DMS53 treated with DMSO at 0.1 percent for 48 hours (cell line): ENCODE data around the gene CA9.
A peak's percentile ranks its signal among the peaks of the same experiment; 100 is the strongest.
"Not testable (repeated sequence)": the region's sequence is repeated elsewhere in the genome, so short reads cannot be mapped to it uniquely, and the experiment has no call there.

ENCODE experiments used
- DNase-seq: peaks from one replicate; lab custom pipeline; 2025; ENCODE audit not compliant: unreplicated experiment; lab: John Stamatoyannopoulos, UW

CA9 gene

GRCh38 chr9:35673132-35674024 is at the start of gene CA9:
Gene CA9, plus strand, starts transcription at chr9:35673928. Its CDS starts 32 bp downstream, at chr9:35673960.
- peak; percentile 13 for DNase-seq

- DNase-seq, result no peak
Measured at GRCh38 chr9:35627575-35627974, 46.2 kb upstream of the CA9 start.

GRCh38 chr9:35628389-35628991 is 45.2 kb upstream of the CA9 start:
- DNase-seq, result no peak

DNA sequence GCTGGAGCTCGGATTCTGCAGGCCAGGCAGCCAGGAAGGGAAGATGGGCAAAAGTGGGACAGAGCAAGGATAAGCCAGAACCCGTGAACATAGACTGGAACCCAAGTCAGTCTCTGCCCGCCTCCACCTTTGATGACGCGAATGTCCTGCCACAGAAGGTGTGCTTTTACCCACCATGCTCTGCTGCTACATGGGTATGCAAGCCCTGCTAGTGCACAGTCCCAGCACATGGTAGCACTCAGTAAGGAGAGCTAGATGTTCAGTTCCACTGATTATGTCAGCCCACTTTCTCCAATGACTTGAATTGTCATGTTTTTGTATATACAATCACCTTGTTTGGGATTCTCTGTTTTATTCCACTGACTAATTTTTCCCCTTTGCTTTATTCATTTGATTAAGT is 44.1 kb upstream of the CA9 start:
- no peak for DNase-seq

DNA sequence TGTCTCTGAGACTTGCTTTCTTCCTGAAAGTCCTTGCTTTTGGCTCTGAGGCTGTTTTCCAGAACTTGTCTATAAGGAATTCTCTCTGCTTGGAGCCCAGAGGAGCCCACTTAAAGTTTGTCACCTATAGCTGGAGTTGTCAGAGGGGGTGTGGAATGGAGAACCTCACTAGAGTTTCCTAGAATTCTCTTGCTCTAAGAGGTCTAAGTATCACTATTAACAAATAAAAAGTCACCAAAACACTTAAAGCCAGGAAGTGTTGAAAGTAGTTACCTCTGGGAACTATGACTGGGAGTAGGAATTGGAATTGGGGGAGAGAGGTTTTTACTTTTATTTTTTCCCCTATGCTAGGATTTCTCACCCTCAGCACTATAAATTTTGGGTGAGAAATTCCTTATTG is 38.0 kb upstream of the CA9 start:
- no peak for DNase-seq

DNA sequence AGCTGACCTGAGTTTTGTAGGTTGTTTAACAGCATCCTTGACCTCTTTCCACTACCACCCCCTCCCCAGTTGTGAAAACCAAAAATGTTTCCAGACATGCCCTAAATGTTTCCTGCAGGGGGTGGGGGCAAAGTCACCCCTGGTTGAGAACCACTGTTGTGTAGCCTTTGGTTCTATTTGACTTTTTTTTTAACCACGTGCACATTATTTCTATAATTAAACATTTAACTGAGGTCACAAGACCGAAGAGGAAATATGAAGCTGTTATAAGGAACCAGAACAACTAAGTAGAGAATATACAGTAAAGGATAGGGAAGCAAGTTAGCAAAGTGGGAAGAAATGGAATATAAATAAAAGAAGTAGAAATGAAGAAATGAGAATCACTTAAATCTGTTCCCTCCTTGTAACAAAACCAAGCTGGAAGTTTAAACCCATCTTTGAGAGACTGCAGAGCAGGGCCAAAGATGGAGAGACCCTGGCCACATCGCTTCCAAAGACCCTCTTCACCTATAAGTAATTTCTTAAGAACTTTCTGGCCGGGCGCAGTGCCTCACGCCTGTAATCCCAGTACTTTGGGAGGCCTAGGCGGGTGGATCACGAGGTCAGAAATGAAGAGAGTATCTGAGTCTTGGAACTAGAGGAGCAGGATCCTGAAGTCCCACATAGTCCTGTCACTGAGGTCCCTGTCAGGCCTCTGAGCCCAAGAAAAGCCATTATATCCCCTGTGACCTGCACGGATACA is 37.4 kb upstream of the CA9 start:
- no peak for DNase-seq

DNA sequence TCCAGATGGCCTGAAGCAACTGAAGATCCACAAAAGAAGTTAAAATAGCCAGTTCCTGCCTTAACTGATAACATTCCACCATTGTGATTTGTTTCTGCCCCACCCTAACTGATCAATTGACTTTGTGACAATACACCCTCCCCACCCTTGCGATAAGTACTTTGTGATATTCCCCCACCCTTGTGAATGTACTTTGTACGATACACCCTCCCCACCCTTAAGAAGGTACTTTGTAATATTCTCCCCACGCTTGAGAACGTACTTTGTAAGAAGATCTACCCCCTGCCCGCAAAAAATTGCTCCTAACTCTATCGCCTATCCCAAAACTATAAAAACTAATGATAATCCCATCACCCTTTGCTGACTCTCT is 36.9 kb upstream of the CA9 start:
- DNase-seq, result not testable (repeated sequence)

- not testable (repeated sequence) for DNase-seq
Measured at GRCh38 chr9:35637427-35637955, 36.2 kb upstream of the CA9 start.

DNA sequence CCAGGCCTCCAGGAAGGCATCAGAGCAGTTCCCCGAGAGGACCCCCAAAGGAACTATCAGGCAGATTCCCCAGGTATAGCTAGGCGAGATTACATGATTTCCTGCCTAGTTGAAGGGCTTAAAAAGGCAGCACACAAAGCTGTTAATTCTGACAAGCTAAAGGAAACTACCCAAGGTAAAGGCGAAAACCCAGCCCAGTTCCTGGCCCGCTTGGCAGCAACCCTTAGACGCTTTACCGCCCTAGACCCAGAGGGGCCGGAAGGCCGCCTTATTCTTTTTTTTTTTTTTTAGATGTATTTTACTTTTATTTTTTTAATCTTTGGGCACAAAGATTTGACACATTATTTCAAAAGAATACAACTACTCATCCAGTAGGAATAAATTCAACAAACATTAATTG is 35.0 kb upstream of the CA9 start:
- DNase-seq, result not testable (repeated sequence)

DNA sequence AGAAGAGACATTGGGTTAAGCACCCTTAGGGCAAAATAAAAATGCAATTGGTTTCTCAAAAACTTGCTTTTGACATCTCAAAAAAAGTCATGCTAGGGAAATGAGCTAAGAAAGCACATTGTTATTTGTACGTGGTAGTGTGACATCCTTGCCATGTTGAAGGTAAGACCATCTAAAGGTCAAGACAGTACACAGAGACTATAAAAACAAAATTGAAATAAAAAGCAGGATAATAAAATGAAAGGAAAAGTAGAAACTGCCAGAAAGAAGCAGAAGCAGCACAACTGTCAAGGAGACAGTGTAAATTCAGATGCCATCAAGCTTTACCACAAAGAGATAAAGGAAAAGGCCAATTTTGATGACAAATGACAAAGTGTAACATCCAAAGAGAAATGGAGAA is 34.5 kb upstream of the CA9 start:
- DNase-seq, result not testable (repeated sequence)

GRCh38 chr9:35639631-35640030 is 34.1 kb upstream of the CA9 start:
- DNase-seq, result no peak

DNA sequence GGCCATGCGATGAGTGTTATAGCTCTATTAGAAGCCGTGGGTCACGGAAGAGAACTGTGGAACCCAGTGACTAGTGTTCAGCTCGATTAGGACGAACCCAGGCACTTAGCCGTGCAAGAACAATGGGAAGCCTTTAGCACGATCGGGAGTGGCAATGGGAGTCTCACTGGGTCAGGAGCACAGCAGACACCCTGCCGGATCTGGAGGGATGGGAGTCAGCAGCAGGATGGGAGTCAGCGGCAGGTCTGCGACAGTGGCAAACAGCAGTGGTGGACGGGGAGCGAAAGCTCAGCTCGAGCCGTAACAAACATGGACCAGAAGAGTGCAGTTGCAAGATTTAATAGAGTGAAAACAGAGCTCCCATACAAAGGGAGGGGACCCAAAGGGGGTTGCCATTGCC is 33.3 kb upstream of the CA9 start:
- DNase-seq, result not testable (repeated sequence)

GRCh38 chr9:35641478-35641877 is 32.2 kb upstream of the CA9 start:
- DNase-seq, result not testable (repeated sequence)

- DNase-seq, result no peak
Measured at GRCh38 chr9:35643046-35643445, 30.7 kb upstream of the CA9 start.

DNA sequence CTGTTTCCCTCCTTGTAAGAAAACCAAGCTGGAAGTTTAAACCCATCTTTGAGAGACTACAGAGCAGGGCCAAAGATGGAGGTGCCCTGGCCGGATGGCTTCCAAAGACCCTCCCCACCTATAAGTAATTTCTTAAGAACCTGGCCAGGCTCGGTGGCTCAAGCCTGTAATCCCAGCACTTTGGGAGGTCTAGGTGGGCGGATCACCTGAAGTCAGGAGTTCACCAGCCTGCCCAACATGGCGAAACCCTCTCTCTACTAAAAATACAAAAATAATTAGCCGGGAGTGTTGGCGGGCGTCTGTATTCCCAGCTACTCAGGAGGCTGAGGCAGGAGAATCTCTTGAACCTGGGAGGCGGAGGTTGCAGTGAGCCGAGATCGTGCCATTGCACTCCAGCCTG is 28.0 kb upstream of the CA9 start:
- not testable (repeated sequence) for DNase-seq

DNA sequence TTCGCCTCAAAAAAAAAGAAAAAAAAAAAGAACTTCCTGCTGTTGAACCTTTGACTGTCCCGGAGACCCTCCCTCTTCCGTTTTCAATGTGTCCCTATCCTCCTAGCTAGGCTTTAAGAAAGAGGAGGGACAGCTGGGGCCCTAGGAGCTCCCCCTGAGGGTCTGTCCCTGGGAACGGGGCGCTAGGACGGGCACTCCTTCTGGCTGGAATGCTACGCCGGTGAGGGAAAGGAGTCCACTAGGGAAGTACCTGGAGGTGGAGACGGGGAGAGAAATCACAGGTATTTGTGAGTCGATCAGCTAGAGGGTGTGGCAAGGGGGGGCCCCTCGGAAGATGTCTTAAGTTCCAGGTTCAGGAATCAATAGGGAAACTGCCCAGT is 27.6 kb upstream of the CA9 start:
- no peak for DNase-seq

DNA sequence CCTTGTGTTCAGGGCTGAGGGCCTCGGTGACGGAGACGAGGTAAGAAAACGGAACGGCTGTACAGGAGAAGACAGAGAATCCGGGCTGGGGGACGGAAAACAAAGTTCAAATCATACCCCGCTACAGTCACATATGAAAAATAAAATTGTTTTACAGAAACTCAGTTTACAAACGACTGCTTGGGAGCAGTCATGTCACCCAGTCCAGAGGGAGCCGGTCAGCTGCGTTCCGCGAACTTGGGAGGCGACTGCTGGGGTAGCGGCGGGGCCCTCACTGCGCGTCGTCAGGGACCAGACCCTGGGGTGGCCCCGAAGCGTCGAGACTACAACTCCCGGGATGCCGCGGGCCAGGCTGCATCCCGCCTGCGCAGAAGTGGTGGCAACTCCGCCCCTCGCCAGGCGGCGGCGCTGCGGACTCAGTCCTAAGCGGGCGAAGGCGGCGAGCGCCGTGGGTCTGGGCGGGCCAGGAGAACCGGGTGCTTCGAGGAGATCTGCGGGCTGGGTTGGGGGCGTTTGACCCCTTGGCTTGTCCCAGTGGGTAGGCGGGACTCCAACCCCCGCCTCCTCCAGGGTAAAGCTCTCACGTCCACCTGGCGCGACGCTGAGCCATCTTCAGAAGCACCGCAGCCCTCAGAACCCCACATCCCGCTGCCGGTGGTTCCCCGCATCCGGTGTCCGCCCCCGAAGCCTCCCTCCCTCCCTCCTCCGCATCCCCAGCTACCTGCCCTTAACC is 27.0 kb upstream of the CA9 start:
- DNase-seq, result peak; percentile 61

- no peak for DNase-seq
Measured at GRCh38 chr9:35649431-35650340, 24.0 kb upstream of the CA9 start.

- no peak for DNase-seq
Measured at GRCh38 chr9:35650341-35651158, 23.2 kb upstream of the CA9 start, which contains the start of gene SIT1. Gene SIT1, minus strand, starts transcription at chr9:35650931. Its CDS starts 78 bp downstream, at chr9:35650853.
